Breast epithelium (tissue), 3 donors: Measurements from ENCODE around the gene SEC16A.

ENCODE experiments used
- POLR2A ChIP-seq: fragments of 450-650 bp; IDR thresholded peaks from one replicate; pipeline ENCODE4 v1.6.1; 2016; ENCODE audit warnings: antibody characterized with exemption, mild to moderate bottlenecking, moderate library complexity
- POLR2AphosphoS5 ChIP-seq, 3 donors: sonication (generic); formaldehyde crosslinking; IDR thresholded peaks; one replicate each; pipeline ENCODE4 v1.6.1; 2017; ENCODE audit warnings: antibody characterized with exemption in 3 of 3

DNA sequence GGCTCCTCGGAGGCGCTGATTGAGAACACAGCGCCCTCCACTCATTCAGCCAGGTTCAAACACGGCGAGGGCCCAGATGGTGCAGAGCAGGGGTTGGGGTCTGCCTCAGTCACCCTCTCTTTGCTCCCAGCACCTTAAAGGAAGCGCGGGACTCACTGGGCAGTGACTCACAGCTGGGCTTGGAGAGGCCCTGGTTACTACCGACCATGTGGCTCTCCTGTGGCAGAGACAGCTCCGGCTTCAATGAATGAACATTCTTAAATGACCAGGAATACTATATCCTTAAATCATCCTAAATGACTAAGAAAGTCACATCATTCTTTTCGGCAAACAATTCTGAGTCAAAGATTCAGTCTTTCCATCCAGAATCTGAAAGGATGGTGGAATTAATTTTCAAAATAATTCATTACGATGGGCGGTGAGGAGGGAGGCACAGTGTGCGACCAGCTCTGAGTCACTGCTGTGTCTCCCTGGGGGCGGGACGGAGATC lies 41.6 kb downstream of the SEC16A start:
- TF ChIP-seq POLR2AphosphoS5 (IDR thresholded peaks at IDR 0.05) (no peak), POLR2A (no peak)
